NCI-H1048 (cell line): ENCODE results near the gene DAPK1.

Source experiments
- DNase-seq: peaks from one replicate; lab custom pipeline; 2025; lab: John Stamatoyannopoulos, UW

The DAPK1 gene

DNA sequence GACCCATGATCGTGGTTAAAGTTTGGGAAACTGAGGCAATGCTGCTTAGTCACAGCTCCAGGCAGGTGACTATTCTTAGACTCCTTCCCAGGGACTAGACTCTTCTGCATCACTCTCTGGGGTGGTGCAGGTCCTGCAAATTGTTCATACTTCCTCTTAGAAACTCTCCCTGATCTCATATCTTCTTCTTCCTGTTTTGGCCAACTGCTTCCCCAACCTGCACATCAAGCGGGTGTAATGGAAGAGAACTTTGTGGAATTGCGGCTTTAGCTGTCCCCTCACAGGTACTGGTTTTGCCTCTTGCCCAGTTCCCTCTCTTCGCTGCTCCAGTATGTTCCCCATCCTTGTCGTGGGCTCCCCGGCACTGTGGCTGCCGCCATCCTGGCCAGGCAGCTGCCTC lies 116.7 kb downstream of the DAPK1 start:
- no peak for DNase-seq

DNA sequence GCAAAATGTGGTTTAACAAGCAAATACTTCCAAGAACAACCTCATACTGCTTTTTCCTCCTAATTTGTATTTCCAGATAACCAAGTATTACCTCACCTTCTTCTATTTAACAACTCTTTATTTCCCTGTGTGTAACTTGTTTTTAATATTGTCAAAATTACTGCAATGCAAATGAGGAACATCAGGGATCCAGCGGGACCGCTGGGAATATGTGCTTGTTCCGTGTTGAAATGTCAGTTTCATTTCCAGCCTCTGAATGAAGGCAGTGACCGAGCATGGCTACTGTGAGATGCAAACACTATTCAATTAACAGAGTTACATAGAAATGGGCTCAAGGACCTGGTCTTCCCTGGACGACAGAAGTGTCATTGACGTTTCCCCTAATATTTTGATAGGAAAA lies 117.5 kb downstream of the DAPK1 start:
- no peak for DNase-seq

DNA sequence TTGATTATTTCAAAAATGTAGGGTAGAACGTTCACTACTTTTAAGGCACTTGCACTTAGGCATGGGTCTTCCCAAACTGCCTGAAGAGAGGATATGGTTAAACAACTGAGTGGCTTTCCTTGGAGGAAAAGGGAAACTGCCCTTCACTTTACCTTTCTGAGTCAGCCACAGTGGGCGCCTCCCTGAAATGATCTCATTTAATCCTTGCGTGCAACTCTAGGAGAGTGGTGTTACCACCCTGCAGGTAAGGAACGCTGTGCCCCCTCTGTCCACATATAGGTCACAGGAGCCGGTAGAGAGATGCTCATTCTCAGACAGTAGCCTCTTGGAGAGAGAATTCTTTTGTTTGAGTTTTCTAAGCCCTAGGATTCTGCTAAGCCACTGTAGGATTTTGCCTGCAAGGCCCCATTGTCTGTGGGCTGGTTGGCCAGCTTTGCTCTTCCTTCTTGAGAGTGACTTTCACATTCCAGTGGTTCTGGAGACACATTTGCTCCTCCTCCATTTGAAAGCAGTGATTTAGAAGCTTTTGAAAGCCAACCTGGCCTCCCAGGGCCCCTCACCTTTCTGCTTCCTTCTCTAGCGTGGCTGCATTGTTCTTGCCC lies 118.0 kb downstream of the DAPK1 start:
- DNase-seq, result no peak

DNA sequence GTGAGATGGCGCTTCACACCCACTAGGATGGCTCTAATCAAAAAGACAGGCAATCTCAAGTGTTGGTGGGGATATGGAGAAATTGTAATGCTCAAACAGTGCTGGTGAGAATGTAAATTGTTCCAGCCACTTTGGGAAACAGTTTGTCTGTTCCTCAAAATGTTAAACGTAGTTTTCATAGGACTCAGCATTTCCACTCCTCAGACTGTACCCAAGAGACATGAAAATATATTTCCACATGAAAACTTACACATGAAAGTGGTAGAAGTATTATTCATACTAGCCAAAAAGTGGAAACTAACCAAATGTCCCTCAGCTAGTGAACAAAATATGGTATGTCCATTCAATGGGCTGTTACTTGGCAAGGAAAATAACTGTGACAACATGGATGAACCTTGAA lies 120.6 kb downstream of the DAPK1 start:
- DNase-seq, result no peak

DNA sequence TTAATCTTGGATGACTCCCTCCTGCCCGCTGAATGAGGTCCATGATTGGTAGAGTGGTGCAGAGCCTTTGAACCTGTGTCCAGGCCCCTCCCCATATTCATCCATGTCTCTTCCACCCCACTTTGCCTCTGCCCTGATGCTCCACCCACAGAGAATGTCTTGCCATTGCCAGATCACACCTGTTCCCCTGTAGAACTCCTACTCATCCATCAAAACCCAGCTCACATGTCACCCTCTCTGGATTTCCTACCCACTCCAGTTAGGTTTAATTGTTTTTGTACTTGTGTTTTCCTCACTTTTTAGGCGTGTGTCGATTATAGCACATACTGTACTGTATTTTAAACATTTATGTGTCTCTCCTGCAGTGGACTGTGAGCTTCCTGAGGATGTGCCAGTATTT lies 121.3 kb downstream of the DAPK1 start:
- no peak for DNase-seq

DNA sequence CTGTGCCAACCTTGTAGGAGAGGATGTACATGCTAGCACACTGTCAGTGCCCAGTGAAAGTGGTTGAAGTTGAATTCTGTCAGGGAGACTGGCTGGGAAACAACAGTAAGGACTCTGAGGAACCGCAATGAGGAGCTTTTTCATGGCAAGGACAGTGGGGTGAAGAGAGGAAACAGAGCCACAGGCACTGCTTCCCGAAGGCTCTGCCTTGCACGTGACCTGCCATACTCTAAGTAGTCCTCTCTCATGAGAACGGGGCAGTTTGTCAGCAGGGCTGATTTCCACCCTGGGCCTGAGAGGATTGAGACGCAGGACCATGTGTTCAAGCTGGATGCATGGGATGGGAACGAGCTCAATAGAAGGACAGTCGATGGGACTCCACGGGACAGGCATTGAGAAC lies 121.7 kb downstream of the DAPK1 start:
- no peak for DNase-seq

DNA sequence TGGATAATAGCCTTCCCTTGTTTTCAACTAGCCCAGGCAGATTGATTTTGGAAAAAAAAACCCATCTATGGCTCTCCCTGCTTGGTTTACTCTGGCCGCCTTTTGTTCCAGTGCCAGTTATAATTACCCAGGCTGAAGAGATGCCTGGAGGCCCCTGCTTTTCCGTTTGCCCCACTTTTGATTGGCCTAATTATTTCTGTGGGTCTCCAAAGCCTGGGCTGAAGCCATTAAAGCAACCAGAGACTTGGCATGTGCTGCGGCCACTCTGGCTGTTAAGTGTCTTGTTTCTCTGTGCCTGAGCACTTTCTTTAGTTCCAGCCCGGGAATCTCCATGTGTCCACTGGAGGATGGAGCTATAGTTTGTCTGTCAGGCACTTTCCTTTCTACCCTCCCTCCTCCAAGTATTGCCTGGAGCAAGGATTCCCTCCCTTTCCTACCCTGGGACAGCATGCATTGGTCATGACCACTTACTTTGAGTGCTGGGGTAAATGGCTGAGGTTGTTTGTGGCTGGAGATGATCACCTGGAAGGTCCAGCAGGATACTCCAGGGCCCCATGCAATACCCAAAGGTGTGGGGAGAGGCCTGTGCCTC lies 123.2 kb downstream of the DAPK1 start:
- DNase-seq, result no peak

DNA sequence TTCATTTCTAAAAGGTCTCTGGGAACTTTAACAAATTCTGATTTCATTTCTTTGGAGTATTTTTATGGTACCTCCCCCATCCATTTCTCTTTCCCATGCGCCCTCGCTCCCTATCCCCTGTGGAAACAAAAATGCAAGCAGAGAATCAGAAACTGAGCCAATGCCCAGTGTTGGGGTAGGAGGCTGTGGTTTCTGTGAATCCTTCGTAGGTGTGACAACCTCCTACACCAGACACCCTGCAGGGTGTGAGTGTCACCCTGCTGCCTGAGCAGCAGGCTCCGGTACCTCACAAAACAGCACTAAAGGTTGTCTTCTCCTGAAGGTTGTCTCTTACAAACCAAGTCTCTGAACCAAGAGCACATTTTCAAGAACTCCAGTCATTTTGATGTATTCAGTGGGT lies 124.4 kb downstream of the DAPK1 start:
- DNase-seq, result no peak

DNA sequence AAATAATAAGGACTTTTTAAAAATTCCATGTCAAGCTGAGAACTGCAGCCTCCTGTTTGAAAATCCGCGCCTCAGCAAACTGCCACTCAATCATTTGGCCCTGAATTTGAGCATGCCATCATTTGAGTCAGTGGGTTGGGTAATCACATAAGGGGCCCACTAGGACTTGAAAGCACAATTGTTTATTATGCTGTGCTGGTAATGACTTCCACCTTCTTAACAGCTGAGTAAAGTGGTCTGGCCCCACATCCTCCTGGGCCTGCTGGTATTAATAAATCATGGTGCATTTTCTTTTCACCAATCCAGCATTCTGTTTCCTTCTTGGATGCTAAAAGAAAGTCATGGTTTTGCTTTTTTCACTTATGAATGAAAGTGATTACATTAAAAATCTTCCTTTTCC lies 125.3 kb downstream of the DAPK1 start:
- no peak for DNase-seq

DNA sequence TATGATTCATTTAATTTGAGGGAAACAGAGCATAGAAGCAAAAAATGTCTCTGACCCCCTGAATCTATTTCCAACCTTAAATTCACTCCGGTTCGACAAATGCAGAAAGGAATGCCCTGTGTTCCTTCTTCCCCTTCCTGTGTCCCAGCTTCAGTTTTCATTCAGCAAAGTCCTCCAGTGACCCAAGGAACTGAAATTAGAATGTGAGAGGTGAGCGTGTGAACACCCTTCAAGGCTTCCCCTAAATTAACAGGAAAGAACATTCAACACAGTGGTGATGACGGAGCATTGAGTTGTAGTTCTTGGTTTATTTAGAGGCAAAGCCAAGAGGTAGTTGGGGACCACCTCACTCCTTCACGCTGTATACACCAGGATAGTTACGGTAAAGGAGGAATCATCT lies 130.7 kb downstream of the DAPK1 start:
- DNase-seq, result no peak

DNA sequence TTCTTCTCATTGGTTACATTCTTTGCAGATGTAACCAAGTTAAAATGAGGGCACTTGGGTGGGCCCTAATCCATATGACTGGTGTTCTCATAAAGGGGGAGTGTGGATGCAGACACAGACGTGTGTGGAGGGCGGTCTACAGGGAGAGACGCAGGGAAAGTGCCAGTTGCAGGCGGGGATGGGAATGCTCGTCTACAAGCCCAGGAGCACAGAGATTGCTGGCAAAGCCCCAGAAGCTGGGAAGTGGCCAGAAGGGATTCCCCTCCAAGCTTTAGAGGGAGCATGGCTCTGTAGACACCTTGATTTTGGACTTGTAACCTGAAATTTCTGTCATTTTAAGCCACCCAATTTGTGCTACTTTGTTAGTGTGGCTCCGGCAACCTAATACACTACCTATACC lies 131.4 kb downstream of the DAPK1 start:
- DNase-seq, result no peak

DNA sequence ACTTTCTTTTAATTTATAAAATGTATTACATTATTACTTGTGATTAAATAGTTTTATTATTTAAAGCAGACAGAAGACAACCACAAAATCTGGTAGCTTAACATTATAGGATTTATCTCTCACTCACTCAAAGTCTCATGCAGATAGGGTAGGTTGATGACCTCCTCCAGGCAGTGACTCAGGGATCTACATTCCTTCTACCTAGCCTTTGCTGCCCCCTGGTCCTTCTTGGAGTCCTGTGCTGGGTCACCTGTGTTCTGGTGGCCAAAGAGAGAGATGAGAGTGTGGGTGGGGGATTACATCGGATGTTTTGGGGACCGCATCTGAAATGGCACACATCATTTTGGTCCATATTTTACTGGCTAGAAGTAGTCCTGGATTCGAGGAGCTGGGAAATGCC lies 132.6 kb downstream of the DAPK1 start:
- DNase-seq, result no peak

DNA sequence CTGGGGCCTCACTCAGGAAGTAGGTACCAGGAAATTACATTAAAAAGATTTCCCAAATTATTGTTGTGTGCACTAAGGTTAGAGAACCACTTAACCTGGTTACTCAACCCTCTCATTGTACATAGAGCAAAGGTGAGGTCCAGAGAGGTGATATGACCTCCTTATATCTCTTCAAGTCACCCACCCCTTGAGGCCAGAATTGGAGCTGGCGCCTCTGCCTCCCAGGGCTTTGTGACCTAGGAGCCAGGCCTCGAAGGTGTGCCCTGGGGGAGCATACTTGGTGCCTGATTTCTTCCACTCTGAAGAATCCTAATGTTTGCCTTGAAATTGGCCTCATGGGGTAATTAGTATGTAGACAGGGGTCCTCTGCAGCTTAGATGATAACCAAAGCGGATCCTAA lies 133.2 kb downstream of the DAPK1 start:
- DNase-seq, result no peak

DNA sequence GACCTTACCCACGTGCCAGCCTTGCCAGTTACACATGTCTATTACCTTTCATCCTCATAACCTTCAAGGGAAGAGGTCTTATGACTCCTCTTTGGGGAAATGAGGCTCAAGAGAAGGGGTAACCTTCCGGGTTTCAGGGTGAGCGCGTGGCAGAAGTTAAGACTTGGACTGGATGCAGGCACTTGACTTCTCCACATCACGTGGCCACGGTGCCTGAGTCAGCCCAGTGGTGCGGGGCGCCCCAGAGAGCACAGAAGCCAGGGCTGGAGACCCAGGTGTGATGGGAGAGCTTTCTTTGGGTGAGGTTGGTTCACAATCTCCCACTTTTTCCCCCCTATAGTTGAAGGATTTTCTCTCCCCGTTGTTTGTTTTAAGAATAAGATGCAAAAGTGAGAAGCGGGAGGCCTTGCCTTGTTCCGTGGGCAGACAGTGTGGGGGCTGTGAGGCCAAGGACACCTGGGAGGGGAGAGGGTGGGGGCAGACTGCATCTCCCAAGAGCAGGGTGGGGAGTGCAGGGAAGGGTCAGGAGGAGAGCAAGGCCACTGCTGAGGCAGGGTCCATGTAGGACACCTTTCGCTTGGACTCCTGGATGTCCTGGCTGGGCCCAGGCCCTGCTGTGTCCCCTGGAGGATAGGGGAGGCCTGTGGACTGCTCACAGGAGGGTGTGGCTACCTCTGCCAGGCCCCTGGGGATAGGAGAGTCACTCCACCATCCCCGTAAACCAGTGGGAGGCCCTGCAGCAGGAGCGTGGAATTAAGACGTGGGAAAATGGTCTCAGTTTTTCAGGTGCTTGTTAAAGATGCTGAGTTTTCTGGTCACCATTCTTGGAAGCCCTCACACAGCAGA lies 138.2 kb downstream of the DAPK1 start:
- DNase-seq, result no peak

DNA sequence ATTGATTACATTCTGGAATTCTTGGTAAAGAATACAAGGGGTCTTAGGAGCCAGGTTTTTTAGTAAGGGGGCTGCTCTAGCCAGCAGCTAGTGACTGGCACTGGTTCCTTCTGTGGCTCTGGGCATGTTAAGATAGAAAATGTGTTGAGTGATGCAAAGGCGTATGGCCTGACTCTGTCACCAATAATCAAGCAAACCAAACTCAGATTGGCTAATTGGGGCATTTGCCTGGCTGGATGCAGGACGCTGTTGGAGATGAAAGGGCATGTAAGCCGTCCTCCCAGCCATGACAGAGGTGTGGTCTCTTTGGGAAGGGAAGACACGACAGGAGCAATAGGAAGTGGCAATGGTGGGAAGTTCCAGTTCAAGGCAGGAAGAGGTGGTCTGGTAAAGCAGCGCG lies 140.6 kb downstream of the DAPK1 start:
- DNase-seq, result no peak

DNA sequence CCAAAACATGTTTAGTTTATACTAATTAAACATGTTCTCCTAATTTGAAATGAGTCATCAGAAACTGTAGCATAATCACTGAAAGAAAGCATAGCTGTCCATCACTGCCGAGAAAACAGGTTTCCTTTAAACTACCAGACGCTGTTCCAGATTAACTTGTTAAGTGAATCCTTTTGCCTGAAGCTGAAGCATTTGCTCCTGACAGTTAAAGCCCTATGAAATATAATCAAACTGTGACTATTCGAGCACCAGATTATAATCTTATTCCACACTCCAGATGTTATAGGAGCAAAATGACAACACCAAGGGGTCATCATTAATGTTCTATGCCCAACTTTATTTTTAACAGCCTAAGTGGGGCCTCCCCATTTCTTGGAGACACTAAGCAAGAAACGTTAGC lies 142.3 kb downstream of the DAPK1 start:
- DNase-seq, result no peak

DNA sequence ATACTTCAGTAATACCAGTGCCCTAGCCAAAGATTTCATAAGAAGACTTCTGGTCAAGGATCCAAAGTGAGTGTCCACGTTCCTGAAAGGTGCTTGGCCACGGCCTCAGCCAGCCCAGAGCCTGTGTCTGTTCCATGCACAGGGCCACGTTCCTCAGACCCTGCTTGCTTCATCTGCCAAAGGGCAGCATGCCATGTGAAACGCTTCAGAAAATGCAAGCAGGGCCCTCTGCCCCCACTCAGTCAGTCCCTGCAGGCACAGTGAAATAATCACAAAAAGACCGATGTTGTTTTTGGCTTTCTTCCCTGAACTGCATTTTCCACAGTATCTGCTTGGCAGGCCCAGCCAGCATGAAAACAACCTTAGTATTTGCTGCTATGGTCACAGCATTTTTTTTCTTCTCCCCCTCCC lies 142.7 kb downstream of the DAPK1 start:
- no peak for DNase-seq

DNA sequence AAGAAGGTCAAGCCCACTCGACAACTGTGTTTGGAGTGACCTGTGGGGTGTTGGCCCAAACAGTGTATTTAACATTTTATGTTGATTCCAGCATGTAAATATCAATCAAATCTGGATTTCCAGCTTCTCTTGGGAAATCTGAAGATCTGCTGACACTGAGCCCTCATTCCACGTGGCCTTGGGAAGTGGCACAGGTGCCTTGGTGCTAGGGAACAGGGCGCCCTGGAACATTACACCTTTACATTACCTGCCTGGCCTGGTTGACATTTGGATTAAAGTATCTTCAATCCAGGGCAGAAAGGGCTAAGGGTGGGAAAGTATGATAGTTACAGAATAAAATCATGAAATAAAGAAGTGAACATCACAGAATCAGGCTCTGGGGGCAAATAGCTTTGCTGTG lies 143.4 kb downstream of the DAPK1 start:
- no peak for DNase-seq

DNA sequence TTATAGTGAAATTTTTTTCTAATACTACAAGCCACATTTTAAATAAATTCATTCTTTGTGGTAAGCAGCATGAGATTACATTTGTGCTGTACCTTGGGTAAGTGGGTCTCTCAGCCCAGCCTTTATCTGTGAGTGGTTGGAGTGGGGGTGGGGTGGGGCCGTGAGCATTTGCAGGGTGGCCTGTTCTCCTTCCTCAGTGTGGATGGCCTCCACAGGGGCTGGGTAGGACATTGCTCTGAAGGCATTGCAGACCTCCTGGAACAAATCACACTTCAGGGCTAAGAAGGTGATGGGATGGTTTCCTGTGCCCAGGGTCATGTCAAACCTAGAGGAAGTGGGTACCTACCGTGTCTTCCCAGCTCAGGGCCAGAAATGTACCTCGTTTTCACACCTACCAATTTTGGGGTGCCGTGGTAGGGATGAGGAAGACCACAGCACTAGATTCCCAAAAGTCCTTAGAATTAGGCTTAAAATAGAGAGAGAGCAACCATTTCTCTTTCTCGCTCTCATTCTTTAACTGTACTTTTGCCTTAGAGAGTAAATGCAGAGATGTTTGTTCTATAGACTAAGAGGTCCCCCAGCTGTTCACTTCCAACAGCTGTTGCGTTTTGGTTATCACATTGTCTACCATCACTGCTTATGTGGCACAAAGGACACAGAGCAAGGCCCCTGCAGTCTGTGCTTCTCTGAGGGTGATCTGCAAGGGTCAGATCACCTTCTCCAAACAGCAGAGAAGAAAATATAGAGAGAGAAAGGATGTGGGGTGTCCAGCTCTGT lies 144.9 kb downstream of the DAPK1 start:
- no peak for DNase-seq

DNA sequence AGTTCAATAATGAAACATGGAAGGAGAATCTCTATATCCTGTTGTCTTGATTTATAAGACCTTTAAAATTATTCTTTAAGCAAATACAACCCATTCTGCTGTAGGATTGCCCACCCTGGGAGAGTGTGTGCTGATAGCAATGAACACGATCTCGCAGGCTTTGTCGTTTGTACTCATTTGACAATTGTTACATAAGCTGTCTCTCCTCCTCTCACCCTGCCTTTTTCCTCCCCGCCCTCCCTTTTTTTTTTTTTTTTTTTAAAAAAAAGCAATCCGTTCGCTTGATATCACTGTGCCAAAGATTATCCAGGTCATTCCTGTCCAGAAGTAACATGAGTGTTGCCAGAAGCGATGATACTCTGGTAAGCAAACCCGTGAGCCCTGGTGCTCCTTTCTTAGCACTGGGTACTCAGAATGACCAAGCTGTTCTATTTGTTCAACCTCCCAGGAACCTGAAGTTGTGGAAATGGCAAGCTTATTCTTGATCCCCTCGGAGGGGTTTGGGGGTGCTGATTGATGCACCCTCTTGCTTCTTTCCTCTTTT lies 145.5 kb downstream of the DAPK1 start:
- DNase-seq, result no peak

DNA sequence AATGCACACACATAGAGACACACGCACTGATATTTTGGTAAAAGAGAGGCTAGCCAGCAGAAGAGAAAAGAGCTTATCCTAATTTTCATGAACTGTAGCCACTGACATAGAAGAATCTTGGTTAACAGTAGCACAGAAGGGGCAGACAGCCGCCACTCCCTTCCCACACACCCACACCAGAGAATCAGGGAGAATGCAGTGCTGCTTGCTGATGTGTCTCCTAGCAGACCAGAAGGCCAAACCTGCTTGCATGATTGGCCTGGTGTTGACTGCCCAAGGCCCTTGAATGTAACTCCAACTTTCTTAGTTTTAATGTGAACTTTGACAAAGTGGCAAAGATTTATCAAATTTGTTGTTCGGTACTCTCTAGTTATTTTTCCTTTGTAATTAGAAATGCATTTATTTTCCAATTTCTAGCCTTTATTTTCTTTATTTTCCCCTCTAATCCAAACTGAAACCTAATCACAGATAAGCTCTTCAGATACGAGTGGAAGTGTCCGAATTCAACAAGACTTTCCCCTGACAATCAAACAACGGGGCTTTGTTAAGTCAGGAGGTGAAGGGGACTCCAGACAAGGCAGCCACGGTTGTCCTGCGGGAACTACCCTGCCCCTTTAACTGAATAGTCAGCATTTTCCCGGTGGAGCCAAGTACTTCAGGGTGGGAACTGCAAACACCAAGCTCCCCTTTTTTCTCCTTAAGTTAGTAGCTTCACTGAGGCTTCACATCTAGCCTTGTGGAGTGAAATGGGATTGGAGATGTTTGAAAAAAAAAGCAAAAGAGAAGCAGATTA lies 146.3 kb downstream of the DAPK1 start:
- no peak for DNase-seq

DNA sequence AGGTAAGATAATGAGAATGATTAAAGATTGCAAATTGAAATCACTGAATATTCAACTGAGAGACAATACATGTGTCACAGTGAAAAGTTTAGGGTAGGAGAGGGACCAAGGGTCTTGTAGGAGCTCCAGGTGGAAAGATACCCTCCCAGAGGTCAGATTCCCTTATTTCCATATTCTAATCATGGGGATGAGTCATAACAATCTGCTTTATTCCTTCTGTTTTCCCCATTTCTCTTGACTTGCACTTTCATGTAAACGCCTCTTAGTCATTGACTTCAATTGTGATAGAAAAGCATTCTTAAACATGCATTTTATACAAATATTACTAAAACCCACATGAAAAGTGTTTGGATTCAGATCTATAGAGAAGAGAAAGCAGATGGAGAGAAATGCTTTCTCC lies 147.0 kb downstream of the DAPK1 start:
- no peak for DNase-seq
